Stimulated activated CD8-positive, alpha-beta memory T cell treated with anti-CD3 and anti-CD28 coated beads, Interleukin-15, amount 100 ng/mL, for 4 hours (primary cell): ENCODE results near the gene LIMS4.
"Not testable (repeated sequence)": the region's sequence is repeated elsewhere in the genome, so short reads cannot be mapped to it uniquely, and the experiment has no call there.

ENCODE experiments used
- DNase-seq, 2 donors: peaks; one replicate each; pipeline ENCODE4 v3.0.0-alpha.2; 2020; ENCODE audit warnings: low read depth in 2 of 2

Gene LIMS4

GRCh38 chr2:110472171-110473058 lies at the start of gene LIMS4:
Gene LIMS4 (minus strand): TSS chr2:110472816. CDS start chr2:110472778, 38 bp downstream.
- not testable (repeated sequence) for DNase-seq

GRCh38 chr2:110499755-110500377 lies 27.2 kb upstream of the LIMS4 start:
- DNase-seq, result not testable (repeated sequence)

- DNase-seq, result not testable (repeated sequence)
These were observed 23.4 kb upstream of the LIMS4 start for GRCh38 chr2:110496027-110496426.

GRCh38 chr2:110494488-110494887 lies 21.9 kb upstream of the LIMS4 start:
- not testable (repeated sequence) for DNase-seq

- not testable (repeated sequence) for DNase-seq
These were observed 16.4 kb upstream of the LIMS4 start for GRCh38 chr2:110488991-110489390.

GRCh38 chr2:110482697-110483096 lies 10.1 kb upstream of the LIMS4 start:
- DNase-seq, result not testable (repeated sequence)

GRCh38 chr2:110481200-110481599 lies 8.6 kb upstream of the LIMS4 start:
- not testable (repeated sequence) for DNase-seq

GRCh38 chr2:110480084-110480483 lies 7.5 kb upstream of the LIMS4 start:
- not testable (repeated sequence) for DNase-seq

- not testable (repeated sequence) for DNase-seq
These were observed 4.8 kb upstream of the LIMS4 start for GRCh38 chr2:110477370-110477769.

- DNase-seq, result not testable (repeated sequence)
These were observed 4.3 kb upstream of the LIMS4 start for GRCh38 chr2:110476952-110477351.

GRCh38 chr2:110475627-110476359 lies 3.2 kb upstream of the LIMS4 start:
- not testable (repeated sequence) for DNase-seq

GRCh38 chr2:110474898-110475297 lies 2.3 kb upstream of the LIMS4 start:
- DNase-seq, result not testable (repeated sequence)

- DNase-seq, result not testable (repeated sequence)
These were observed 393 bp upstream of the LIMS4 start for GRCh38 chr2:110473059-110473358.

GRCh38 chr2:110468921-110469320 lies 3.7 kb downstream of the LIMS4 start:
- not testable (repeated sequence) for DNase-seq

GRCh38 chr2:110465312-110465711 lies 7.3 kb downstream of the LIMS4 start:
- DNase-seq, result not testable (repeated sequence)

GRCh38 chr2:110462458-110462857 lies 10.2 kb downstream of the LIMS4 start:
- not testable (repeated sequence) for DNase-seq

- not testable (repeated sequence) for DNase-seq
These were observed 12.3 kb downstream of the LIMS4 start for GRCh38 chr2:110460318-110460717.

GRCh38 chr2:110457214-110457590 lies 15.4 kb downstream of the LIMS4 start:
- DNase-seq, result not testable (repeated sequence)

GRCh38 chr2:110456291-110457213 lies 16.1 kb downstream of the LIMS4 start:
- not testable (repeated sequence) for DNase-seq

- DNase-seq, result not testable (repeated sequence)
These were observed 17.4 kb downstream of the LIMS4 start for GRCh38 chr2:110455080-110455670.

- DNase-seq, result not testable (repeated sequence)
These were observed 21.7 kb downstream of the LIMS4 start for GRCh38 chr2:110450951-110451350.
